ENCODE data around the gene ZNF518A.

ZNF518A gene, protein sequence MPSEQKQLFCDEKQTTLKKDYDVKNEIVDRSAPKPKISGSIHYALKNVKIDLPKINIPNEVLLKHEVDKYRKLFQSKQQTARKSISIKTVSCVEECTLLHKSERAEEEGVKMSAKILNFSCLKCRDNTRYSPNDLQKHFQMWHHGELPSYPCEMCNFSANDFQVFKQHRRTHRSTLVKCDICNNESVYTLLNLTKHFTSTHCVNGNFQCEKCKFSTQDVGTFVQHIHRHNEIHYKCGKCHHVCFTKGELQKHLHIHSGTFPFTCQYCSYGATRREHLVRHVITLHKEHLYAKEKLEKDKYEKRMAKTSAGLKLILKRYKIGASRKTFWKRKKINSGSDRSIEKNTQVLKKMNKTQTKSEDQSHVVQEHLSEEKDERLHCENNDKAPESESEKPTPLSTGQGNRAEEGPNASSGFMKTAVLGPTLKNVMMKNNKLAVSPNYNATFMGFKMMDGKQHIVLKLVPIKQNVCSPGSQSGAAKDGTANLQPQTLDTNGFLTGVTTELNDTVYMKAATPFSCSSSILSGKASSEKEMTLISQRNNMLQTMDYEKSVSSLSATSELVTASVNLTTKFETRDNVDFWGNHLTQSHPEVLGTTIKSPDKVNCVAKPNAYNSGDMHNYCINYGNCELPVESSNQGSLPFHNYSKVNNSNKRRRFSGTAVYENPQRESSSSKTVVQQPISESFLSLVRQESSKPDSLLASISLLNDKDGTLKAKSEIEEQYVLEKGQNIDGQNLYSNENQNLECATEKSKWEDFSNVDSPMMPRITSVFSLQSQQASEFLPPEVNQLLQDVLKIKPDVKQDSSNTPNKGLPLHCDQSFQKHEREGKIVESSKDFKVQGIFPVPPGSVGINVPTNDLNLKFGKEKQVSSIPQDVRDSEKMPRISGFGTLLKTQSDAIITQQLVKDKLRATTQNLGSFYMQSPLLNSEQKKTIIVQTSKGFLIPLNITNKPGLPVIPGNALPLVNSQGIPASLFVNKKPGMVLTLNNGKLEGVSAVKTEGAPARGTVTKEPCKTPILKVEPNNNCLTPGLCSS (N-terminal part only)

GRCh38 chr10:96129387-96130325, at the start of gene ZNF518A:
Gene ZNF518A (plus strand): TSS chr10:96130297. CDS start chr10:96156323, 26,026 bp downstream.
- peak; percentile 81 for DNase-seq

GRCh38 chr10:96082153-96082552, 47.9 kb upstream of the ZNF518A start:
- no peak for DNase-seq

DNA sequence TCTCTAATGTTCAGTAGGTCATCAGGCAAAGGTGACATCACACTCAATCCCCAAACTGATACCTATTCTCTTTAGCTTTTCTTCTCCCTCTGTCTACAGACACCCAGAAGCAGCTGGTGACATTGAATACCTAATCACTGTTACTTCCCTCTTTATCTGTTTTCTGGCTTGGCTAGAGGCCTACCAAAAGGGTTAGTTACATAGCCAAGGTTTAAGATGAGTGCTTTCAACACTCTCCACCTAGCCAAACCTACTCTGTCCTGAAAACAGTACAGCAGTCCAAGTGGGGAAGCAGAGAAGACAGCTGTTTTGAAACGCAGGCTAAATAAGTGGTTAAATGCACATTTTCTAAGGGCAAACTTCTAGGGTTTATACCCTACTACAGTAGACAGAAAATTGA, 47.3 kb upstream of the ZNF518A start:
- DNase-seq, result no peak

DNA sequence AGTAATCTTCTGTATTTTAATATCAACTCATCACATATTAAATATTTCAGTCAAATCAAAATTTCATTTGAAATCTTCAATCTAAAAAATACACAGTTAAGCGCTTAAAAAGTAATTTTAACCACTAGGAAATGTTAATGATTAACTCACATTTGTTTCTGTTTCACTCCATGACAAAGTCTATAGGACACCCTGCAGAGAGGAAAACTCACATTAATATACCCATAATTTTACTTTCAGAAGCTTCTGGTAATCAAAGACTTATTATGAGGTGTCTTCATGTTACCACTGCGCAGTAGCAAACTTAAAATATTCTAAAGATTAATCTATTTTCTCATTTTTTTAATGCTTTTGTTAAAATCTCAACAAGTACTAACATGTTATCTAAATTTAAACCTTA, 41.0 kb upstream of the ZNF518A start:
- no peak for DNase-seq

DNA sequence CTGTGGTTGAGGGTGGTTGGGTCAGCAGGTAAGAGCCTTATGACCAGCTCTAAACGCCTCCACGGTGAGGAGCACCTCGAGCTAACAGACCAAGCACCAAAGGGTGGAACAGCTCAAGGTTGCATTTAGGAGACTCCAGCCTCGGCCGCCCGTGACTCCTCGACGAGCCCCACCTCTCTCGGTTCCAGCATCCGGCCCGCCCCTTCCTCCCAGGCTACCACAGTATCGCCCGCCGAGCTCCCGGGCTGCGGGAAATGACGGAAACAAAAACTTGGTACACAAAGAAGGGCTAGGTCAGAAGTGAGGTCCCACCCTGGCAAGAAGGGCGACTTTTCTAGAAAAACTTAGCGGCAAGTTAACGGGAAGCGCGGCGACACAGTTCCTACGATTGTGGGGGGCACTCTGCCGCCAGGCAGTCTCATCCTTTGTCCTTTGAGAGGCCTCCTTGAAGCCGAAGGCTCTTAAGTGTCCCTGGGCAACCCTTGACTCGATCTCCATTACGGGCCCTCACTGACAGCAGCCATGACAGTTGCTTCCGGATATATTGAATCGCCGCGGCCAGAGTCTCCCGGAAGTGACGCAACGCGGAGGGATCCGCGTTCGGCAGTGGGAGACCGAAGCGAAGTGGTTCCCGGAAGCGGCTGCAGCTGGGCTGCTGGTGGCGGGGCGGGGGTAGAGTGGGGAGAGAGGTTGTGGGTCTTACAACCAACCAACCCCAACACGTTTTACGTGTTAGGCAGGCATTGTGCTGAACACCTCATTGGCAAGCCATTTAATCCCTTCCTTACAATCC, 40.2 kb upstream of the ZNF518A start:
- peak; percentile 89 for DNase-seq

DNA sequence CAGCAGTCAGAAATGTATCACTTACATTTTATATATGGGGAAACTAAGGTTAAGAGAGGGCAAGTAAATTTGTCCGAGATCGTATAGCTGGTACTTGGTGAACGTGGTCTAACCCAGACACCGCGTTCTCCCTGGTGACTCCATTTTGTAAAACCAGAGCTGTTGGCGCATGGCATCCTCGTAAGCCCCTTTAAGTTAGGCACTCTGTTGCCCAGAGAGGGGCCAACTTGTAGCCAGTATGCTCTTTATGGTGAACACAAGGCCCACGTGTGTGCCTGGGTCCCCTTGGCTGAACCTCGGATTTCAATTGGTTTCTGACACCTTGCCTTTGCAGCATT, 39.7 kb upstream of the ZNF518A start:
- DNase-seq, result no peak

DNA sequence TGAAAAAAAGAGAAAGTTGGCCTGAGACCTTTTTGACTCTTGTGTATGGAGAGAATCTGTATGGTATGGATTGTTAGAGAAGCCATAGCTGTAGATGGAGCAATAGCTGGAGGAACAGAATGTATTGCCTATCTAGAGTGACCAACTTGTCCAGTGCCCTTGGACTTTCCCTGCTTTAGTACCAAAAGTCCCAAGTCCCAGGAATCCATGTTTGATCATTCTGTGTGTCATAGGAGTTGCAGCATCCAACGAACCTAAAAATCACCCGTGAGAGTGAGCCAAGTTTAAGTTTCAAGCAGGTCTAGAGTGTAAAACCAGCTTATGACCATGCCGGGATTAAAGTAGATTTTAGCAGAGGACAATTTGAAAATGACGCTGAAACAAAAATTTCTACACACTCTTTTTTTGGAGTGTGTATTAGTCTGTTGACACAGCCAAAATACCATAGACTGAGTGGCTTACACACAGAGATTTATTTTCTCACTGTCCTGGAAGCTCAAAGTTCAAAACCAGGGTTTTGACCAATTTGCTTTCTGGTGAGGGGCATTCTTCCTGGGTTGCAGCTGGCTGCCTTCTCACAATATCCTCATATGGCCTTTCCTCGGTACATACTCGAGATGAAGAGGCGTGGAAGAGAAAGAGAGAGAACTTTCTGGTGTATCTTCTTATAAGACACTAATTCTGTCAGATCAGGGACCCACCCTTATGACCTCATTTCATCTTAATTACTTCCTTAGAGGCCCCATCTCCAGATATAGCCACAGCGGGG, 36.9 kb upstream of the ZNF518A start:
- DNase-seq, result no peak

DNA sequence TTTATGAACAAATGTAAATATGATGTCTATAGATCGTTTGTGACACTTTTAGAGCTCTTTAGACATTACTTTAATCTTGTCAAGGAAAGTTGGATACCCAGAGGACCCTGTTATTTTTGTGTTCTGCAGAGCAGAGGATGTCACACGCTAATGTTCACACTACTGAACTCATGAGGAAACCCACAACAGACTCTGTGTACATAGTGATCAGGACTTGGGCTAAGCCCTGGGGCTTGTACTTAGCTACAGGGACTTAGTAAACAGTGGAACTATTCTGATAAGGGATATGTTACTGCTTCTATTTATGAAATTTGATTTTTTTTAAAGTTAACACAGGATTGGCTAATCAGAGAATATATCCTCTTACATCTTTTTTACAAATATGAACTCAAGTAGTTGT, 36.1 kb upstream of the ZNF518A start:
- DNase-seq, result no peak

DNA sequence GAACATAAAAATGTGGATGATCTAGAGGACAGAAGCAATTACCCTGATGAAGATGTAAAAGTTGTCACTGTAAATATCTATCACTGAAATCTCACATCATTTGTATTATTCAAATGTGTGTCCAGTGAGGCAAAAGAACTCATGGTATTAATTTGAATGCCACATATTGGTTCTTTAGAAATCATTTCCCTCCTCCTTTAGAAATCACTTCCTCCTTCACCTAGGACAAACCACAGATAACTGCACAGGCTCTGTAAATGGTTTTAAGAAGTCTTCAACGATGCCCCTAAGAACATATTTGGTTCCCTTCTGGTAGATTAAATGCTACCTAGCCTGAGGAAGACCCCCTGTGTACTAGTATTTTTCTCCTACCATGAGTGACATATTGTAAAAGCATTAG, 33.1 kb upstream of the ZNF518A start:
- no peak for DNase-seq

GRCh38 chr10:96097865-96098264, 32.2 kb upstream of the ZNF518A start:
- DNase-seq, result no peak

DNA sequence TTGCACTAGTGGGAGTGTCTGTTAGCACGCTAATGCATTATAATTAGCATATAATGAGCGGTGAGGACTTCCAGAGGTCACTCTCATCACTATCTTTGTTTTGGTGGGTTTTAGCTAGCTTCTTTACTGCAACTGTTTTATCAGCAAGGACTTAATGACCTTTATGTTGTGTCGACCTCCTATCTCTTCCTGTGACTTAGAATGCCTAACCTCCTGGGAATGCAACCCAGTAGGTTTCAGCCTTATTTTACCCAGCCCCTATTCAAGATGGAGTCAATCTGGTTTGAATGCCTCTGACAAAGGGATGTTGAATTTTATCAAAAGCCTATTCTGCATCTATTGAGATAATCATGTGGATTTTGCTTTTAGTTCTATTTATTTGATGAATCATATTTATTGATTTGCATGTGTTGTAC, 22.5 kb upstream of the ZNF518A start:
- no peak for DNase-seq

GRCh38 chr10:96112531-96112930, 17.6 kb upstream of the ZNF518A start:
- DNase-seq, result no peak

GRCh38 chr10:96118604-96119450, 11.3 kb upstream of the ZNF518A start:
- DNase-seq, result no peak

- DNase-seq, result no peak
These were observed 7.3 kb upstream of the ZNF518A start for GRCh38 chr10:96122824-96123223.

DNA sequence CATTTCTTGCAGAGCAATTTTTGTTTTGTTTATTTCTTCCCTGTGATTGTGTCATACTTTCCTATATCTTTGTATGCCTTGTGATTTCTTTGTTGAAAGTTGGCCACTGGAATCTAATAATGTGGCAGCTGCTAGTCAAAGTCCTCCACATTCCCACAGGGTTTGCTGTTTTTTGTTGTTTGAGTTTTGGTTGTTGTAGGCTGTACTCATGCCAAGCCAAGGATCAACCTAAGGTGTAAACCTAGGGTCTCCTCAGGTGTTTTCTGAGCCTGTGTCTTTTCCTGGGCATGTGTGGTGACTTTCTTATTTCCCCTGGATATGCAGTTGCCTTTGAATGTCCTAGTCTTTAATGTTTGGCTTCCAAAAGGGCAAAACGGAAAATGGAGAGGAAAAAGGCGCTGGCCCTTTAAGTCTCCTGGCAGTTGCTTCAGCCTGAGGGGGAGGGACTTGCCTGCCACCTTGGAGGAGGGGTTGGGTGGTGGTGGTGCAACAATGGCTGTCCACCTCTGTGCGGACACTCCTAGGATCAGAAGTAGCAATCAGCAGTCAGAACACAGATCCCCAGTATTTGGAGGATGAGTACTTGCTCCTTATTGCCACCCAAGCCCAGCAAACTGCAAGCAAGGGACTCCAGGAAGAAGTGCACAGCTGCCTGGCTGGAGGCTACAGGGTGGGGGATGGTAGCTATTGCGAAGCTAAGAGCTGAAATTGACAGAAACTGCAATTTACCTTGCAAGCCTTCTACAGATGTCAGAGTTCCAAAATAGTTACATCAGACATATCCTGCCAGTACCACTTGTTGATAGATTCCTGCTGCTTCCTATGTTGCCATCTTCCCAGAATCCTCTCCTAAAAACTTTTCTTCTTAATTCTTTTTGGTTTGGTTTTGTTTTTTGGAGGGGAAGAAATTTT, 5.6 kb upstream of the ZNF518A start:
- DNase-seq, result no peak

DNA sequence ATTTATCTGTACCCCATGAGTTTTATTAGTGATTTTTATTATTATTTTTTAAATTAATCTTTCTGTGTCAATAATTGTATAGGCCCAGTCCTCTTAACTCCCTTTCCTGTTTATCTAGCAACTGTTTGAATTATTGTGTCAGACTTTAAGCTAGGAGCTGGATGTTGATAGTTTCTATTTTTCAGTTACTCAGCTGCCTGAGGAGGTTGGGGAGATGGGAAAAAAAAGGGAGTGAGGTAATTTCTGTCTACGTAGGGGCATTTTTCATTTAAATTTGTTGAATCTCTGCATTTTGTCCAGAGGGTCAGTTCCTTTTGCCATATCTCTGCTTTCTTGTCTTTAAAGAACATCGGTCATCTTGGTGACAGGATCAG, 5.0 kb upstream of the ZNF518A start:
- no peak for DNase-seq

GRCh38 chr10:96130326-96130995, 364 bp downstream of the ZNF518A start:
- peak; percentile 77 for DNase-seq

- no peak for DNase-seq
These were observed 1.5 kb downstream of the ZNF518A start for GRCh38 chr10:96131621-96132020.
